OCI-LY3 (cell line): Measurements from ENCODE around the gene CNTFR.
A peak's percentile ranks its signal among the peaks of the same experiment; 100 is the strongest.

Experiments used
- H2AFZ ChIP-seq: fragments of 200-600, 300-600 bp; shearing (Covaris generic); 2 replicates; pipeline ENCODE4 v1.6.0; 2014; ENCODE audit warnings: antibody characterized with exemption, low read depth, low read length
- H3K27ac ChIP-seq: fragments of 200-600, 300-600 bp; sonication (generic); 2 replicates; pipeline ENCODE4 v1.5.1; 2014; ENCODE audit warnings: mild to moderate bottlenecking, low read length, moderate library complexity, mixed read lengths
- H3K27me3 ChIP-seq: fragments of 200-600, 300-600 bp; sonication (generic); 2 replicates; pipeline ENCODE4 v1.6.1; 2014; ENCODE audit warnings: low read depth, low read length, mixed read lengths
- H3K36me3 ChIP-seq: fragments of 200-600, 300-600 bp; sonication (generic); replicated peaks from 2 replicates; pipeline ENCODE3; 2014; ENCODE audit warnings: low read depth, low read length, mixed read lengths
- H3K4me1 ChIP-seq: fragments of 300-600, 200-600 bp; sonication (generic); 2 replicates; pipeline ENCODE4 v1.6.1; 2014; ENCODE audit warnings: low read length, mixed read lengths
- H3K4me2 ChIP-seq: fragments of 200-600, 300-600 bp; sonication (generic); 2 replicates; pipeline ENCODE4 v1.6.1; 2014; ENCODE audit warnings: low read length, mixed read lengths
- H3K4me3 ChIP-seq: fragments of 300-600, 200-600 bp; sonication (generic); 2 replicates; pipeline ENCODE4 v1.5.1; 2014; ENCODE audit warnings: antibody characterized with exemption, mild to moderate bottlenecking, low read length, moderate library complexity
- H3K79me2 ChIP-seq: fragments of 300-600, 200-600 bp; shearing (Covaris generic); 2 replicates; pipeline ENCODE4 v1.6.1; 2014; ENCODE audit warnings: mild to moderate bottlenecking, low read length, mixed read lengths
- H3K9ac ChIP-seq: fragments of 300-600, 200-600 bp; shearing (Covaris generic); 2 replicates; pipeline ENCODE4 v1.6.0; 2014; ENCODE audit warnings: mild to moderate bottlenecking, low read length, moderate library complexity
- H3K9me3 ChIP-seq: fragments of 200-600, 300-600 bp; shearing (Covaris generic); 2 replicates; pipeline ENCODE4 v1.6.1; 2014; ENCODE audit warnings: low read length, mixed read lengths; ENCODE audit not compliant: insufficient read depth
- H4K20me1 ChIP-seq: fragments of 200-600, 300-600 bp; sonication (generic); 2 replicates; pipeline ENCODE4 v1.6.1; 2016; ENCODE audit warnings: low read length, mixed read lengths; ENCODE audit not compliant: insufficient read depth
- CTCF ChIP-seq: fragments of 200-600, 300-600 bp; sonication (generic); IDR thresholded peaks from 2 replicates; pipeline ENCODE4 v1.5.1; 2014; ENCODE audit warnings: antibody characterized with exemption, low read length, low read depth
- EZH2phosphoT487 ChIP-seq: fragments of 200-600 bp; shearing (Covaris generic); IDR thresholded peaks from 2 replicates; pipeline ENCODE4 v1.6.1; 2018; ENCODE audit warnings: antibody characterized with exemption, mixed run types, low read depth

The CNTFR gene

DNA sequence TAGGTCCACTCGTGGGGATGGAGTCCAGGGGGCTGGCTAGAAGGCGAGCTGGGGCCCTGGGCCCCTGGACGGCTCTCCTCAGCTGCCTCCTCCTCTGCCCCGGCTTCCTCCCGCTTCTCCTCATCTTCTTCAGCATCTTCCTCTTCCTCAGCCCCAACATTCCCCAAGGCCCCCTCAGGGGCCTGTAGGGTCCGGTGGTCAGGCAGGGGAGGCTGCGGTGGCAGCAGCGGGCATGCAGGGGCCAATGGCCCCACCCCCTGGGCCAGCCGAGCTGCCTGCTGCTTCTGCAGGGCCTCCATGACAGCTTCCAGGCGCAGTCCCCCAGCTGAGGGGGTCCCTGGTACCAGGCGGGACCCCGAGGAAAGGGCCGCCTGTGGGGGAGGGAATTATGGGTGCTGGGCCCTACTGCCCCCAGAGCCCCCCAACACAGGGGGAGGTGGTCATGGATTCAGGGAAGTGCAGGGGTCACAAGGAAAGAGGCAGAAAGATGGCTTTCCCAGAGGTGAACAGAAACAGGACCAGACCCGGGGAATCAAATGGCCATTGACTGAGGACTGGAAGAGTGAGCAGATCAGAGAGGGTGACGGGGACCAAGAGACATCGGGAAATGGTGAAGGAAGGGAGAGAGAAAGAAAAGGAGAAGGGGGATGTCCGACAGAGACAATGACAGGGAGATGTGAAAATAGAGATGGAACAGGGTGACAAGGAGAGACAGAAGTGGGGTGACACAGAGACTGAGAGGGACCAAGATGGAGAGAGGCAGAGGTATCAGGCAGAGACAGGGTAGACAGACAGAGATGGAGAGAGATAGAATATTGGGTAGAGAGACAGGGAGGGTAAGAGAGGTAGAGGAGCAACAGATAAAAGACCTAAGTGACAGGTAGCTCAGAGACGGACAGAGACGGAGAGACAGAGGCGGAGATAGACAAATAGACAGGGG lies 38.5 kb upstream of the CNTFR start:
- peak overlapping the region; percentile 71 for H3K4me2 ChIP-seq
- no peak overlapping the region for H2AFZ ChIP-seq
- H3K9me3 ChIP-seq = no peaks in the 10 kb centered on the region
- H4K20me1 ChIP-seq = no peaks in the 10 kb centered on the region
- peaks cover 7% of the 10 kb centered on the region; the same call in 1 of the 2 replicates for H3K4me1 ChIP-seq
- H3K4me3 ChIP-seq = peak overlapping the region; percentile 71
- no peaks in the 10 kb centered on the region for H3K36me3 ChIP-seq
- TF ChIP-seq CTCF (no peak), EZH2phosphoT487 (peak; percentile 12; the same call in 1 of the 2 replicates)
- no peak overlapping the region for H3K9ac ChIP-seq
- H3K27ac ChIP-seq = no peak overlapping the region
- H3K27me3 ChIP-seq = peaks cover 42% of the 10 kb centered on the region
- H3K79me2 ChIP-seq = no peaks in the 10 kb centered on the region

- no peaks in the 10 kb centered on the region for H3K9me3 ChIP-seq
- peaks cover 13% of the 10 kb centered on the region for H3K4me1 ChIP-seq
- H3K4me3 ChIP-seq = no peak overlapping the region
- peaks cover 42% of the 10 kb centered on the region for H3K27me3 ChIP-seq
- H3K4me2 ChIP-seq = no peak overlapping the region
- H2AFZ ChIP-seq = no peak overlapping the region
- TF ChIP-seq CTCF = no peak
- TF ChIP-seq EZH2phosphoT487 = no peak
- no peaks in the 10 kb centered on the region for H4K20me1 ChIP-seq
- H3K9ac ChIP-seq = no peak overlapping the region
- no peak overlapping the region for H3K27ac ChIP-seq
- no peaks in the 10 kb centered on the region for H3K36me3 ChIP-seq
- no peaks in the 10 kb centered on the region for H3K79me2 ChIP-seq
Measured at GRCh38 chr9:34625186-34625486, 35.6 kb upstream of the CNTFR start.

- Histone ChIP-seq H3K4me1 (peaks cover 16% of the 10 kb centered on the region), H3K27me3 (peaks cover 39% of the 10 kb centered on the region), H3K4me2 (no peak overlapping the region), H3K79me2 (no peaks in the 10 kb centered on the region), H3K9me3 (no peaks in the 10 kb centered on the region), H2AFZ (no peak overlapping the region), H4K20me1 (no peaks in the 10 kb centered on the region), H3K9ac (no peak overlapping the region), H3K4me3 (no peak overlapping the region), H3K36me3 (no peaks in the 10 kb centered on the region), H3K27ac (no peak overlapping the region)
- TF ChIP-seq EZH2phosphoT487 = no peak
- TF ChIP-seq CTCF = no peak
Measured at GRCh38 chr9:34624475-34625185, 35.1 kb upstream of the CNTFR start.
